GM18520 (cell line): ENCODE measurements around the gene ACADVL.
A peak's percentile ranks its signal among the peaks of the same experiment; 100 is the strongest.

ENCODE experiments used
- ATAC-seq: cut with Tn5 transposase; IDR thresholded peaks from one replicate; pipeline ENCODE4 v1.9.1; 2021; ENCODE audit not compliant: unreplicated experiment

ACADVL gene

DNA sequence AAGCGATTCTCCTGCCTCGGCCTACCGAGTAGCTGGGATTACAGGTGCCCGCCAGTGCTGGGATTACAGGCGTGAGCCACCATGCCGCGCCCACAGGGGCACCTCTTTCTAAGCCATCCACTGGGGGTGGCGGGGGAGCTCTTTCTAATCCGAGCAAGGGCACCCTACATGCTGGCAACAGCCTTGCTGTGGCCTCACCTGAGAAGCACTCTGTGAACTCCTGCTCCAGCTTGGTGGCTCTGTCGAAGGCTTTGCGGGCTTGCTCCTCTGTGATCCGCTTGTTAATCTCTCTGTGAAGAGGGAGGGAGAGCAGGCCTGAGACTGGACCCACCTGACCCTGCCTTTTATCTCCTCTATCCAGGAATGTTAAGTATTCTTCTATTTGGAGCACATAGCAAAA lies 28.7 kb upstream of the ACADVL start:
- no peak for ATAC-seq

DNA sequence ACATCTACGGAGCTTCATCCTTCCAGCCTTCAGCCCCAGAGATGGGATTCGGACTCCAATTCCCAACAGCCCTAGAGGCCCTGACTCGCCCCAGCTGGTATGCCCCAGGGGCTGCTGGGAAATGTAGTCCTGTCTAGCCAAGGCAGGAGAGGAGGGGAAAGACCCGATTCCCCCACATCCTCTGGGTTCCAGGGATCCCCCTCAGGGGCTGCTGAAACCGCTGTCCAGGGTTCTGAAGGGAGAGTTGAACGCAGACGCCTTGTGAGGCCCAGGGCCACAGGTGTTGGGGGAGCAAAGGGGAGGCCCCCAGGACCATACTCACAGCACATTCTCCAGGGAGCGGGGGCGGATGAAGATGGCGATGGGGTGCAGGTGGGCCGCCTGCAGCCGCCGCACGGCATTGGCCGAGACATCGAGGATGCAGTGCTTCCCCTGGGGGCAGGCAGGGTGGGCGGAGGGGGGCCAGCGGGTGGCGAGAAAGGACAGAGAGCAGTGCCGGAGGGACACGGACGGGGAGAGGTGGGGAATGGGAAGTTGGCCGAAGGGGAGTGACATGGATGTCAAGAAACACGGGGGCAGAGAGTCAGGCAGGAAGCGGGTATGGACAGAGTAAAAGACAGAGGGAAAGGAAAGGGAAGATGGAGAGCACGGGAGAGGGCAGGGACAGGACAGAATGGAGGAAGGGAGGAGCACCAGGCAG lies 28.0 kb upstream of the ACADVL start:
- ATAC-seq = no peak

DNA sequence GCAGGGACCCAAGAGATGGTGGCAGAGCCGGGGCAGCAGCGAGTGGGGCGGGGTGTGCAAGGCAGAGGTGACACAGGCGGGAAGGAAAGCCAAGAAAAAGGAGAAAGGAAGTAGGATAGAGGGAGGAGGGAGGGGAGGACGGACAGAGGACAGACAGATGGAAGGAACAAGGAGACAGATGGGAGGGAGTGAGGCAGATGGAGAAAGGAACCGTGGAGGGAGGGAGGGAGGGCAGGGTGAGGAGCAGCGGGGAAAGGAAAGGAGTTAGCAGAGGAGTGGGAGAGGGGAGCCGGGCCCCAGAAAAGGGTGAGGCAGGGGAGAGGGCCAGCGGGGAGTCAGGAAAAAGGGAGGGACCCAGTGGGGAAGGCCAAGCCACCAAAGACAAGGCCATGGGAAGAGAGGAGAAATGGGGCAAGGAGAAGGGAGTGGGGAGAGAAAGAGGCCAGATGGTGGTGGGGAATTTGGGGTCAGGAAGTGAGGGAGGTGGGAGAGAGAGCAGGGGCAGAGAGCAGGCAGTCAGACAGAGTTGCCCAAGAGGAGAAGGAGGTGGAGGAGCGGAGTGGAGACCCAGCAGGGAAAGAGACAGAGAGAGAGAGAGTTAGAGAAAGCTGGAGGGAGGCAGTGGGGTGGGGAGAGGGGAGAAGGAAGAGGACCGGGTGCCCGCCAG lies 27.3 kb upstream of the ACADVL start:
- no peak for ATAC-seq

DNA sequence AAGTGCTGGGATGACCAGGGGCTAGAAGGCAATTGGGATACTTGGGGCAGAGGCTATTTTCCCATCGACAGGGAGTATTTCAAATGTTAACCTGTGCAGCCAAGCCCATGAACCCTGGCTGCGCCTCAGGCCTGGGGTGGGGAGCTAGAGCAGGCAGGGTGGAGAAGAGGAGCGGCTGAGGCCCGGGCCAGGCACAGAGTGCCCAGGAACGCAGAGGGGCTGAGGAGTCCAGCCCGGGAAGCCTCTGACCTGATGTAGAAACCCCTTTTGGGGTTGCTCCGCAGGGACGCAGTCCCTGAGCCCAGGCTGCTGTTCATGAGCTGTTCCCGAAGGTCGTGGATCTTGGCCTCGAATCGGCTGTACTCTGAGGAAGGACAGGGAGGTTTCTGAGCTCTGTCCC lies 23.8 kb upstream of the ACADVL start:
- no peak for ATAC-seq

DNA sequence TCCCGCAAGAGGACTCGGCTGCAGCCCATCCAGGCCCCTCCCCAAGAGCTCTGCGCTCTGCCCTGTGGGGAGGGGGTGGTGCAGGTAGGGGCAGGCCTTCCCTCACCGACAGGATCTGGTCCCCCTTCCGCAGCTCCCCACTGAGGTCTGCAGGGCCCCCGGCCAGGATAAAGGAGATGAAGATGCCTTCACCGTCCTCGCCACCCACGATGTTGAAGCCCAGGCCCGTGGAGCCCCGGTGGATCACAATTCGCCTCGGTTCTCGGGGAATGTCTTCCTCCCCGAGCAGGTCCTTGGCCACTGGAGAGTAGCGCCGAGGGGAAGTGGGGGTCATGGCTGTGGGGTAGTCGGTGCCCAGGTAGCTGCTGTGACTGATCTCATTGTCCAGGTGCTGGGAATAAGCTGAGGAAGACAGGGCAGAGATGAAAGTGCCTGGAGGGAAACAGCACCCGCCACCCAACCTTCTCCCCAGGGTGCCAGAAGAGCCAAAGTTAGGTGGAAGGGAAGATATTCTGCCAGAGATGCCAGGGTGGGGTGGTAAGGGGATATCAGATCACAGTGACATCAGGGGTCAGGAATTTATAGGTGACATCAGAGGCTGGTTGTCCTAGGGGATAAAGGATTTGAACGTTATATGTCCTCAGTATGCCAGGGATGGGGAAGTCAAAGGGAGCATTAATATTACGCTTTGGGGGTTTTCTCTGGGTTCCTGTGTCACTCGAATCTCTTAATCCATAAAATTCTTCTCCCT lies 22.9 kb upstream of the ACADVL start:
- no peak for ATAC-seq

DNA sequence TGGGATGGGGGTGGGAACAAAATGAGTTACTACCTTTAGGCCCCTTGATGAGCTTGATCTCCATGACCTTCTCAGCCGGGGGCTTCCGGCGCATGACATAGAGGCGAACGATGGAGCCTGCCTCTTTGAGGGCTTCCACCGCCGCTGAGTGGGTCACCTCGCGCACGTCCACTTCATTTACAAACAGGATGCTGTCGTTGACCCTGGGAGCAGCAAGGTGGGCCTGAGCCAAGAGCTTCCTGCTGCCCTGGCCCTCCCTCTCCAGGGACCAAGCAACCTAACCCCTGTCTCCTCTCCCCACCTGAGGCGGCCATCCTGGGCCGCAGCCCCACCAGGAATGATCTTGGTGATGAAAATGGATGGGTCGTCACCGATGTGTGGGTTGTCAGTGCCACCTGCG lies 16.3 kb upstream of the ACADVL start:
- no peak for ATAC-seq

DNA sequence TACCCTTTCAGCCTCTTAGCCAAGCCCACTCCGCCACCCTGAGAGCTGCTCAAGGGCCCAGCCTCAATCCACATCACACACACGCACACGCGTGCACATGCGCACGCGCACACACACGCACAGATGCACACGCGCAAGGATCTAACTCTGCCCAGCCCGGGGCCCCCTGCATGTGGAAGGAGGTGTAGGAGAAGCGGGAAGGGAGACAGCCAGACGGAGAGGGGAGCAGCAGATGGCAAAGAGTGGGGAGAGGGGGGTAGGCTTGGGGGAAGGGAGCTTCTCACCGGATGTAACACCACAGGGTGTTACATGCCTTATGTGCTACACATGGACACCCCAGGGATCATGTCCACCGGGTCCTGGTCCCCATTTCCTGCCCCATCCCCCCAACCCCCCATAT lies 15.4 kb upstream of the ACADVL start:
- ATAC-seq = no peak

DNA sequence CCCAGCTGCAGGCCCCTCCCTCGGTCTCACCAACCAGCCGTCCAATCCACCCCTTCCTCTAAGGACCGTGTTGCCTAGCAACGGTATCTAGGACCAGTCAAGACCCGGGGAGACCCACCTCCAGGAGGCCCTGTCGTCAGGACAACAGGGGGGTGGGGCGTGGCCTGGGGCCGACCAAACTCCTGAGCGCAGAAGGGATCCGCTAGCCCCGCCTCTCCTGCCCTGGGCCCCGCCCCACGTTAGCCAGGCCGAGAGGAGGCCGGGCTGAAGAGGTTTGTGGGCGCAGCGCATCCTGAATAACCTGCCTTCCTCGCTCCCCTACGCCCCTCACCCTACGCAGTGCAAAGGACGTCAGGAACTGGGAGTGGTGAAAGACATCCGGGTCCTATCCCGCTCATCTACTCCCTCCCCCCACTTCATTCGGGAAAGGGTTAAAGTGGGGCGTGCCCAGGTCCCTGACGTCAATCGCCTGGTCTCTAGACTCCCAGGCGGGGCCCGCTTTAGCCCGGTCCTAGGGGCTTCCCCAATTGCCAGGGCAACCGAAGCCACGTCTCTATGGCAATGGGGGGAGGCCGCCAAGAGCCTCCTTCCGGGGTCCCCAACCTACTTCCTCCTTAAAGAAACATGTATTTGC lies 14.8 kb upstream of the ACADVL start:
- peak; percentile 68 for ATAC-seq

DNA sequence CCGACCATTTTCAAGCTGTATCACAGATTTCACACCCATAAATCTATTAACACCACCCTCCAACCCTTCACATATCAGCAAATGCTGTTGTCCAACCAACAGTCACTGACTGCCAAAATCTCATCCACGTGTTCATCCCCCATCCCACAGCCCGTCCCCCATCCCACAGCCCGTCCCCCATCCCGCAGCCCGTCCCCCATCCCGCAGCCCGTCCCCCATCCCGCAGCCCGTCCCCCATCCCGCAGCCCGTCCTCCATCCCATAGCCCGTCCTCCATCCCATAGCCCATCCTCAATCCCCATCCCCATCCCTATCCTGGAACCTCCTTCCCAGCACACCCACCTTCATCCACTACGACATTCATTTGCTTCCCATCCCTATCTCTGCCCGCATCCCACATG lies 14.2 kb upstream of the ACADVL start:
- ATAC-seq = no peak

DNA sequence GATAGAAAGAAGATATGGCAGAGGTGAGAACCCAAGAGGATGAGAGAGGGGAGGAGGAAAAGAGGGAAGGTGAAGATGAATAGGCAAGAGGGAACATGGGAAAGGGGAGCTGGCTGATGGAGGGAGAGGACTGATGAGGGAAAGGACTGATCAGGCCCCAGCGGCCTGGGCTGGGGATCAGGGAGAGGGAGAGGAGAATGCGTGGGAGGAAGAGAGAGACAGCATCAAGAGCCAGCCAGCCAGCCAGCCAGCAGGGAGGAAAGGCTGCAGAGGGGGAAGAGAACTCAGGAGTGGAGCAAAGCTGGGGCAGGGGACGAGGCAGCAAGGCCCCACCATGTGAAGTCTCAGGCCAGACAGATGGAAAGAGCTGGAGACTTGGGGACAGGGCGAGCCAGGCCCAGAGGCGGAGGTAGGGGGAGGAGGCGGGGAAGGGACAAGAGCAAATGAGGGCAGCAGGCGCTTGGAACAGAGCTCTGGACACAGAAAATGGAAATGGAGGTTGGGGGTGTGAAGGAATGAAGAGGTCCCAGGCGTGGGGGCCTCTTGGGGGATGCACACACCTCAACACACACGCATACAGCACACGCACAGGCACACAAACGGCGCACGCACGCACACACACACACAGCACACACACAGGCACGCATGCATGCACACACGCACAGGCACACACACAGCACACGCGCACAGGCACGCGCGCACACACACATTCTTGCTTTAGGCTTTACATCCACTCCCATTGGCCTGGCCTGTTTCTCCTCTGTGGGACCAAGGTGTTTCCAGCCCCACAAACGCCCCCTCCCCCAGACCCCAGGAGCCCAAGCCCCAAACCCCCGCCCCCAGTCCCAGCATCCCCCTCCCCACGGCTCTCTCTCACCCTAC lies 12.4 kb upstream of the ACADVL start:
- no peak for ATAC-seq

DNA sequence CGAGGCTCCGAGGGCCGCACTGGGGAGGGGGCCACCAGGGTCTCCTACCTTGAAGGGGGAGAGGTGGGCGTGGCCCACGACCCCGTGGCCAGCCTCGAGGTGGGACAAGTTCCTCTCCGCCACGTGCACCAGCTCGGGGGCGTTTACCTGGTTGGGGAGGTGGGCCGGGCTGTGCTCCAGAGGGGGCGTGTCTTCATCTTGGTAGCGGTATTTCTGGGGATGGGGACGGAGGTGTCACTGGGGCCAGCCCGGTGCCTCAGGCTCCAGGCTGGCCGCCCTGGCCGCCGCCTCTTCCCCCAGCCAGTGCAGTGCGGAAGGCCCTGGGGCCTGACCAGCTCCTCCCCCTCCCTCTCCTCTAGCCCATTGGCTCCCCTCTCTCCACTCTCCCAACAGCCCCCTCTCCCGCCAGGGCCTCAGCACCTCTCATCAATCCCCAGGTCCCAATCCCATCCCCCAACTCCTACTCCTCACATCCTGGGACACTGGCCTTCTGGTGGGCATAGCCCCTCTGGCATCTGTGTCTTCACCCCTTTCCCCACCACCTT lies 11.6 kb upstream of the ACADVL start:
- ATAC-seq = no peak

DNA sequence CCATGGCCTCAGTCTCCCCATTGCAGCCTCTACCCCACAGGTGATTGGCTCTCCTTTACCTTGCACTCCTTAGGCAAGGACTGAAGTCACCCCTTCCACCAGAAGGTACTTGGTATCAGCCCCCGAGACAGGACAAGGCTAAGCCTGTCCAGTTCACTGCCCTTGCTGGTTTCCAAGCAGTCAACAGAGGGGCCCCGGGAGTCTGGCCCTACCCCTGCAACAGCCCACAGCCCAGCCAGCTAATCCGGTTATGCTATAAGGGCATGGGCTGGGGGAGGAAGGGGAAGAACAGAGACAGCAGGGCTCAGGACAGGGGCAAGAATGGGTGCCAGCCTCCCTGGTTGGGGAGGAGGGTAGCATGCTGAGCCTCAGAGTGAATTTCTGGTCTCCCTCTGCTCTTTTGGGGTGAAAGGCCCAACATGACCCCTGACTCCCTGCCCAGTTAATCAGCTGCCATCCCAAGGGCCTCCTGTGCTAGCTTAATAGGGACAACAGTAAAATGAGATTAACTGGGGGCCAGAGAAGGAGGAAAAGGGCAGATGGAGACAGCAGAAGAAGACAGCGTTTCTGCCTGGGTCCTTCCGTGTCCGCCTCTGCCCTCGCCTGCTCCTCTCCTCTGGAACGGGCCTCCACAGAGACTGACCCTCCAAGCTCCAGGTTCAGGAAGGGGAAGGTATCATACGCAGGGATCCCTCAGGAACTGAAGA lies 10.8 kb upstream of the ACADVL start:
- no peak for ATAC-seq

DNA sequence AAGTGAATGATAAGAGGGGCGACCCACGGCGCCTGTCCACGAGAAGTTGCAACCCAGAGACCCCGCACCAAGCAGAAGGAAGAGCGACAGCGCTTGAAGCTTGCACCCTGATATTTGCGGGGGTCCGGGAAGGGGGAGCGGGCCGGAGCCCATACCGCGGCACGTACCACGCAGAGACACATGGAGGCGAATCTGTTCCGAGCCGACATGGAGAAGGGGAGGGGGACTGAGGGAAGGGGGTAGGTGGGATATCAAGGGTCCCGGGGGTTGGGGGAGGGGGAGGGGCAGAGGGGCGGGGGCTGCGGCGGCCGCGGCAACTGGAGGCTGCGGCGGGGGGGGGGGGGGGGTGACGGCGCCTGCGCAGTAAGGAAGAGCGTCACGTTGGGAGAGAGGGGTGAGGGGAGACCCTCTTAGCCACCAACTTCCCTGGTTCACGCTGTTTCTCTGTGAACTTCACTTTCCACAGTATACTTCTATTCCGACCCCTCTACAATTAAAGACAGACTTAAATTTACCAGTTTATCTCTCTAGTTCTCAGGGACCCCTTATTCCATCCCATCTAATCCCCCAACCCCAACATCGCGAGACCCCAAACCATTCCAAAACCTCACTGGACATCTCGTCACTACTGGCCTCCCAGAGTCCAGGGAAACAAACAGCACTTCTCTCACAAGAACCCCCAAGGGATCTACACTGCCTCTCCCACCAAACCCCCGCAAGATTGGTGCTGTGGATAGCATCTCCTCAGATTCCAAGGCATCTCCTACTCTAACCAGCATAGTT lies 8.1 kb upstream of the ACADVL start:
- no peak for ATAC-seq

DNA sequence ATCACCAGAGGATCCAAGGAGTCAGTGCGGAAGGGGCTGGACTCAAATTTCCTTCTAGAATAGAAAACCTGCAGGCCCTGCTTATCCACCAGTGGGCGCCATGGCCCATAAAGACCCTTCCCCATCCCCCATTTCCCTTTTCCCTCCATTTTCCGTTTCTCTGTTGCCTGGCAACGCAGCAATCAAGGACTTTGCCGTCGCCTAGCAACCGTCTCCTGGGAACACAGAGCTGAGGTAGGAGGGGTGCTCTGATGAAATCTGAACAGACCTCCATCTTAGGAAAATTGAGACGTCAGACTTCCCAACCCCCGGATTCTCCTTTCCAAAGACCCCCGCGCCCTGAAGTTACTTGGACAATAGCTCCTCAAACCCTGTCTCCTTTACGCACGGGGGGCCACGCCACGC lies 5.8 kb upstream of the ACADVL start:
- ATAC-seq = no peak

DNA sequence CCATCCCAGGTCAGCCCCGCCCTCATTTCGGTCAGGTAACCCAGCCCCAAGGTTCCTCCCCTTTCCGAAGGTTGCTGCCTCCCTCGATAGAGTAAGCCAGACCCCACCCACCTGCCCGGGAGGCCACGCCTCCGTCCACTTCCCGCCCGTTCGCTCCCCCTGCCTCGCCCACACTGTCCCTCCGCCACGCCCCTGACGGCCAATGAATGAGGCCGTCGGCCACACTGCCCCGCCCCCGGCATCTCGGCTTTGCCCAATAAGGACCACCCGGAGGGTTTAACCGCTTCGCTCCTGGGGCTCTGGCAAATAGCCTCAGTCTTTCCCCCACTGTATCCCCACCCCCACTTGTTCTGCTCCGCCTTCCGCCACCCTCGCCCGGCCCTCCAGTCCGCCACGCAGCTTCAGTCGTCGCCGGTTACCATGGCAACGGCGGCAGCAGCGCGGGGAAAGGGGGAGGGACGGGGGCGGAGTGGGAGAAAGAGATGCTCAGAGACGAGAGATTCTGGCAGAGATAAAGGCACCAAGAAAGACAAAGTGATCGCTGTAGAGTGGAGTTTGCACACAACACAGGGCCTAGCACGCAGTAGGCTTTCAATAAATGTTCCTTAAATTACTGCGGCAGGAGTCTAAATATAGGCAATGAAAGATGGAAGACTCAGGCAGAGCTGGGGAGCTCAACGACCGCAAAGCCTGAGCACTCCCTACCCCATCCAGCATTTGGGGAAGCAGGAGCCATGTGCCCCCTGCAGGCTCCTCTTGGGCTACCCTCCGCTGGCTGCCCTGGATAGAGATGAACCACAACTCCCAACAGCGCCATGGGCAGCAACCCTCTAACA lies 5.2 kb upstream of the ACADVL start:
- ATAC-seq = peak; percentile 79

DNA sequence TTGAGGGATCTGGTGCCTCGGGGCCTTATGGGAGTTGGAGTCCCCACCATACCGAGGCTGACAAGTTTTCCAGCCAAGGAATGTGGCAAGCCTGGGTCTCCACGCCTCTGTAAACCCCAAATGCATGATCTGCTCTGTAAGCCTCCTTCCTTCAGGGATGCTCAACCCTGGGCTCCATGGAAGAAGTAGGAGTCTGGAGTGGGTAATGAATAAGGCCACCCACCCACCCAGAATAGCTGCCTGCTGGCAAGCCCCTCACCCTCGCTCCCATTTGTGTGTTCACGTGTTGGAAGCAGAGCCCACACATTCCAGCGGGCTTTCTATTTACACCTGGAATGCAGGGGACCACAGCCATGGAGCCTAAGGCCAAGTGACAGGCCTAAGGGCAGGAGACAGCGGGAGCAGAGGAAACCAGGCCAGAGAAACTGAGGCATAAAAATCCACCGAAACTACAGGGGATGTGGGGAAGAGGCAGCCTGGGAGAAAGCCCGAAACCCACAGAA lies 4.6 kb upstream of the ACADVL start:
- no peak for ATAC-seq

DNA sequence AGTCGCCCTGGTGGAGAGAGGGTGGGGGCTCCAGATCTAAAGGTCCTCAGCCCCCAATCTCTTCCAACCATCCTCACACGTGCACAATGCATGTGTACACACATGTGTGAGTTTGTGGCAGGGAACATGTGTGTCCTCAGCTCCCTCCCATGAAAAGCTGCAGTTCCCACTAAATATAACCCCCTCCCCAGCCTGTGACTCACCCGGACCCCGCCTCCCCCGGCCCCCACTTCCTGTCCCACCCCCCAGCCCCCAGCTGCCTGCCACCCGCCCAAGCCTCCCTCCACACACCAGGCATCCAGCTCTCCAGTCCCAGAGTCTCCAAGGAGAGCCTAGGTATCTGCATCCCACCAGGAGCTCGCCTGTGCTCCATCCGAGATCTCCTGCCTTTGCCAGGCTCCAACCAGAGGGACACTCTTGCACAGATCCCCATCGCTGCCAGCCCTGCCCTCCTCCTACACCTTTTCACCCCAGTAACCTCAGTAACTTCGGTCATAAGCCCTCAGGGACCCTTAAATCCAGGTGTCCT lies 4.0 kb upstream of the ACADVL start:
- ATAC-seq = no peak
